MM.1S (cell line): Measurements from ENCODE around the gene OR8D2.

Source experiments
- CTCF ChIP-seq: fragments of 300-600 bp; sonication (generic); IDR thresholded peaks from 2 replicates; pipeline ENCODE4 v1.5.1; 2016; ENCODE audit warnings: antibody characterized with exemption, low read length, mixed read lengths
- EZH2 ChIP-seq: fragments of 300-600 bp; sonication (generic); optimal IDR thresholded peaks from 2 replicates; pipeline ENCODE3; 2017; ENCODE audit warnings: low read depth, mild to moderate bottlenecking, antibody characterized with exemption, low read length, mixed read lengths
- EZH2phosphoT487 ChIP-seq: fragments of 300-600 bp; sonication (generic); IDR thresholded peaks from 2 replicates; pipeline ENCODE4 v1.6.1; 2018; ENCODE audit warnings: antibody characterized with exemption, low read length

- TF ChIP-seq EZH2 (no peak), CTCF (no peak), EZH2phosphoT487 (no peak)
Measured at GRCh38 chr11:124296016-124296415, 24.0 kb downstream of the OR8D2 start.
